Mesothelial cell of epicardium (in vitro differentiated cells): ENCODE results near the gene SLC1A3. TPM values are rescaled to one million over a fixed set of nuclear protein-coding genes. Genes with fewer than 3 reads are reported as not detected.
A peak's percentile ranks its signal among the peaks of the same experiment; 100 is the strongest.

Experiments used
- DNase-seq, 2 experiments: peaks; one replicate each; pipeline ENCODE4 v3.0.0; 2021; ENCODE audit warnings: low spot score in 2 of 2; ENCODE audit not compliant: unreplicated experiment in 2 of 2
- H3K27ac Mint-ChIP-seq: 2 replicates; pipeline ENCODE4 v1.8.0; 2021; ENCODE audit warnings: mixed read lengths
- H3K27me3 Mint-ChIP-seq: 2 replicates; pipeline ENCODE4 v1.8.0; 2021; ENCODE audit warnings: low read depth, mixed read lengths
- H3K36me3 Mint-ChIP-seq: 2 replicates; pipeline ENCODE4 v1.8.0; 2021; ENCODE audit warnings: mixed read lengths
- H3K4me1 Mint-ChIP-seq: 2 replicates; pipeline ENCODE4 v1.8.0; 2021; ENCODE audit warnings: mixed read lengths
- H3K4me3 Mint-ChIP-seq: 2 replicates; pipeline ENCODE4 v1.8.0; 2021; ENCODE audit warnings: mild to moderate bottlenecking, moderate library complexity, mixed read lengths
- H3K9me3 Mint-ChIP-seq: 2 replicates; pipeline ENCODE4 v1.8.0; 2021; ENCODE audit warnings: mixed read lengths
- CTCF ChIP-seq: fragments of 200-600 bp; sonication (generic); IDR thresholded peaks from one replicate; pipeline ENCODE4 v1.5.0; 2021; ENCODE audit warnings: antibody characterized with exemption; ENCODE audit not compliant: unreplicated experiment
- total RNA-seq: library from RNA; stranded (reverse); gene quantifications from 3 replicates; pipeline ENCODE4 v1.2.1, GENCODE V29; 2021

SLC1A3 gene
- total RNA-seq, 1 donor from 2014 or later: 56.3 TPM

GRCh38 chr5:36610621-36611020 lies 4.2 kb downstream of the SLC1A3 start:
- H3K27ac Mint-ChIP-seq: no peak overlapping the region
- H3K36me3 Mint-ChIP-seq: peaks cover 15% of the 10 kb centered on the region
- no peaks in the 10 kb centered on the region for H3K27me3 Mint-ChIP-seq
- TF ChIP-seq CTCF: no peak
- no peak for DNase-seq
- H3K4me3 Mint-ChIP-seq: peak overlapping the region; percentile 5
- no peaks in the 10 kb centered on the region for H3K9me3 Mint-ChIP-seq
- peaks cover 77% of the 10 kb centered on the region for H3K4me1 Mint-ChIP-seq

GRCh38 chr5:36611520-36612274 lies 5.3 kb downstream of the SLC1A3 start:
- Mint-ChIP-seq H3K36me3 (peaks cover 15% of the 10 kb centered on the region), H3K4me3 (no peak overlapping the region), H3K27ac (no peak overlapping the region), H3K4me1 (peaks cover 75% of the 10 kb centered on the region), H3K9me3 (no peaks in the 10 kb centered on the region), H3K27me3 (no peaks in the 10 kb centered on the region)
- DNase-seq: no peak
- no peak for TF ChIP-seq CTCF

GRCh38 chr5:36613241-36613640 lies 6.8 kb downstream of the SLC1A3 start:
- Mint-ChIP-seq H3K4me3 (no peak overlapping the region), H3K36me3 (peaks cover 15% of the 10 kb centered on the region), H3K27me3 (no peaks in the 10 kb centered on the region), H3K4me1 (peaks cover 70% of the 10 kb centered on the region), H3K27ac (peak overlapping the region; percentile 27), H3K9me3 (no peaks in the 10 kb centered on the region)
- no peak for TF ChIP-seq CTCF
- DNase-seq: no peak

- no peak for TF ChIP-seq CTCF
- H3K27me3 Mint-ChIP-seq: no peaks in the 10 kb centered on the region
- peaks cover 64% of the 10 kb centered on the region for H3K4me1 Mint-ChIP-seq
- peak overlapping the region; percentile 90 for H3K27ac Mint-ChIP-seq
- no peak overlapping the region for H3K4me3 Mint-ChIP-seq
- no peak for DNase-seq
- H3K9me3 Mint-ChIP-seq: no peaks in the 10 kb centered on the region
- peaks cover 15% of the 10 kb centered on the region for H3K36me3 Mint-ChIP-seq
Measured at GRCh38 chr5:36613771-36614656, 7.6 kb downstream of the SLC1A3 start.

GRCh38 chr5:36614657-36615308 lies 8.4 kb downstream of the SLC1A3 start:
- DNase-seq: no peak
- peaks cover 59% of the 10 kb centered on the region for H3K4me1 Mint-ChIP-seq
- peak overlapping the region; percentile 90 for H3K27ac Mint-ChIP-seq
- H3K27me3 Mint-ChIP-seq: no peaks in the 10 kb centered on the region
- peaks cover 15% of the 10 kb centered on the region for H3K36me3 Mint-ChIP-seq
- no peaks in the 10 kb centered on the region for H3K9me3 Mint-ChIP-seq
- TF ChIP-seq CTCF: no peak
- H3K4me3 Mint-ChIP-seq: no peak overlapping the region
